Endodermal cell (in vitro differentiated cells): ENCODE measurements around the gene ACD. TPM values are rescaled to one million over a fixed set of nuclear protein-coding genes. Genes with fewer than 3 reads are reported as not detected.

Source experiments
- DNase-seq: peaks from one replicate; pipeline ENCODE4 v3.0.0-alpha.2; 2017
- H3K27ac ChIP-seq: 2 replicates; pipeline ENCODE4 v1.5.1; 2013; ENCODE audit warnings: mild to moderate bottlenecking, low read depth, low read length, moderate library complexity
- H3K27me3 ChIP-seq: 2 replicates; pipeline ENCODE4 v1.6.1; 2013; ENCODE audit warnings: mild to moderate bottlenecking, low read length, moderate library complexity; ENCODE audit not compliant: insufficient read depth, control insufficient read depth, poor library complexity, severe bottlenecking
- H3K36me3 ChIP-seq: 2 replicates; pipeline ENCODE4 v1.7.0; 2013; ENCODE audit warnings: mild to moderate bottlenecking, low read length, moderate library complexity; ENCODE audit not compliant: control insufficient read depth, insufficient read depth
- H3K4me1 ChIP-seq: one replicate; pipeline ENCODE4 v1.7.0; 2013; ENCODE audit warnings: low read length; ENCODE audit not compliant: control insufficient read depth, insufficient read depth
- H3K4me3 ChIP-seq: 2 replicates; pipeline ENCODE4 v1.5.1; 2013; ENCODE audit warnings: mild to moderate bottlenecking, low read length, moderate library complexity
- H3K9ac ChIP-seq: 2 replicates; pipeline ENCODE4 v1.6.1; 2013; ENCODE audit warnings: mild to moderate bottlenecking, low read length, moderate library complexity; ENCODE audit not compliant: poor library complexity, severe bottlenecking; ENCODE audit errors: extremely low read depth
- H3K9me3 ChIP-seq: 2 replicates; pipeline ENCODE4 v1.6.1; 2013; ENCODE audit warnings: mild to moderate bottlenecking, low read length, moderate library complexity; ENCODE audit not compliant: control insufficient read depth
- H3K27ac Mint-ChIP-seq: 2 replicates; pipeline ENCODE4 v1.8.0; 2020; ENCODE audit warnings: mixed read lengths
- H3K27me3 Mint-ChIP-seq: 2 replicates; pipeline ENCODE4 v1.8.0; 2021; ENCODE audit warnings: mild to moderate bottlenecking, mixed read lengths; ENCODE audit not compliant: insufficient read depth
- H3K36me3 Mint-ChIP-seq: 2 replicates; pipeline ENCODE4 v1.8.0; 2020; ENCODE audit warnings: low read depth, mixed read lengths
- H3K4me1 Mint-ChIP-seq: 2 replicates; pipeline ENCODE4 v1.8.0; 2020; ENCODE audit warnings: mixed read lengths
- H3K4me3 Mint-ChIP-seq: 2 replicates; pipeline ENCODE4 v1.8.0; 2020; ENCODE audit warnings: mild to moderate bottlenecking, moderate library complexity, mixed read lengths
- H3K9me3 Mint-ChIP-seq: 2 replicates; pipeline ENCODE4 v1.8.0; 2020; ENCODE audit warnings: mild to moderate bottlenecking, mixed read lengths
- WGBS, 2 experiments: methylation state at CpG; one replicate each; pipeline versions ENCODE4 v1.1.5 to v1.1.7; 2013; ENCODE audit warnings: missing lambda C conversion rate in 2 of 2, mixed read lengths in 1 of 2; ENCODE audit not compliant: insufficient coverage in 1 of 2, insufficient read length in 1 of 2; 5-methylcytosine and 5-hydroxymethylcytosine counted together
- total RNA-seq, 2 donors: library from RNA; stranded (reverse); fragmentation: NEBNext Ultra II Directional in 1 of 2; extraction: Animal tissue kit (Norgen Biotek cat#: 25700) in 1 of 2; gene quantifications; 2 replicates in 1 of 2; 3 replicates in 1 of 2; pipeline ENCODE4 v1.2.1, GENCODE V29; 2021
- TF ChIP-seq, protein P1 (sequence below): fragments of 200-600 bp; sonication (generic); conservative IDR thresholded peaks from 2 replicates; pipeline ENCODE4 v1.5.0; 2021; ENCODE audit warnings: antibody characterized with exemption, mild to moderate bottlenecking

Gene ACD
- total RNA-seq, 2 donors from 2014 or later: 39.3 to 41.5 TPM

DNA sequence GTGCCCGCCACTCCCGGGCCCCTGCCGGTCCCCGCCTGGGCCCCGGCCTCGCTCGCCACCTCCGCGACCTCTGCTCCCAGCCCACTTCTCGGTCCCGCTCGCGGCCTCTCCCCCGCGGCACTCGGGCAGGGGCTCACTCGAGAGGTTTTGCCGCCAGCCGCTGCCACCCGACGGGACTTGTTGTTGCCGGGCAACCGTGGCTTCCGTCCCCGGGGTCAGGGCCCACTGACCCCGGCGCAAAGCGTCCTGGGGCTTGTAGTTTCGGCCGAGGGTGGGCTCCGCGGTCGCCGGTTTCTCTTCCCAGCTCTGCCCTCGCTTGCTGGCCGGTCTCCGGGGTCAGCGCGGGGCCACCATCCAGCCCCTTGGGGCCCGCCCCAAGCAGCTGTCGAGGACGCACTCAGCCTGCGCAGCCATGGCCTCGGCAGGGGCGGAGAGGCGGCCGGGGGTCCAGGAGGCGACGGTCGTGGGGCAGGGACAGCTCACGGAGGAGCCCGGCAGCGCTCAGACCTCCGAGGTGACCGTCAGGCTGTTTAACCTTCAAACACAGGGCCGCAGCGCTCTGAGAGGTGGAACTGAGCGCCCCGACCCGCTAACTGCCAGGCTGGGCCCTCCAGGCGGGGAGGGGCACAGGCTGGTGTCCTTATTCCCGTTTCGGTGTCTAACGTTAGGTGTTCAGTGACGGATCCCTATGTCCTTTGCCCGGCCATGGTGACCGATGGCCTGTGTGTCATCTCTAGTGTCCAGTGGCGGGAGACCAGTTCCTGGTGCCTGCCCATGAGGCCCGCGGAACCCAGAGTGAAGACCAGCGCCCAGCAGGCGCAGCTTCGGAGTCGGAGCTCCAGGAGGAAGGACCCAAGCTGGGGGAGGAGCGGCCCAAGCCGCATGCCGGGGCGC, 6.7 kb upstream of the ACD start, which contains the start of the genes C16orf86 and ENKD1:
Gene C16orf86 (plus strand): TSS at position 256 of the 894 bp plus-strand sequence. CDS start 157 bp downstream, at position 413.
Gene ENKD1 (minus strand): TSS at position 192 of the 894 bp plus-strand sequence. CDS start 308 bp downstream, outside the sequence.
- H3K27ac ChIP-seq: peak within 1 kb of the TSS; percentile 53
- H3K36me3 ChIP-seq: peaks cover 11% of the 10 kb centered on the region
- peaks cover 3% of the 10 kb centered on the region for H3K27me3 Mint-ChIP-seq
- peak within 1 kb of the TSS; percentile 71 for H3K4me3 Mint-ChIP-seq
- DNase-seq: peak; percentile 94
- WGBS, 2 experiments: 20 to 37% methylated on average over 41 to 78 of the region's 78 CpGs
- H3K4me1 ChIP-seq: no peaks in the 10 kb centered on the region
- TF ChIP-seq, protein P1, sequence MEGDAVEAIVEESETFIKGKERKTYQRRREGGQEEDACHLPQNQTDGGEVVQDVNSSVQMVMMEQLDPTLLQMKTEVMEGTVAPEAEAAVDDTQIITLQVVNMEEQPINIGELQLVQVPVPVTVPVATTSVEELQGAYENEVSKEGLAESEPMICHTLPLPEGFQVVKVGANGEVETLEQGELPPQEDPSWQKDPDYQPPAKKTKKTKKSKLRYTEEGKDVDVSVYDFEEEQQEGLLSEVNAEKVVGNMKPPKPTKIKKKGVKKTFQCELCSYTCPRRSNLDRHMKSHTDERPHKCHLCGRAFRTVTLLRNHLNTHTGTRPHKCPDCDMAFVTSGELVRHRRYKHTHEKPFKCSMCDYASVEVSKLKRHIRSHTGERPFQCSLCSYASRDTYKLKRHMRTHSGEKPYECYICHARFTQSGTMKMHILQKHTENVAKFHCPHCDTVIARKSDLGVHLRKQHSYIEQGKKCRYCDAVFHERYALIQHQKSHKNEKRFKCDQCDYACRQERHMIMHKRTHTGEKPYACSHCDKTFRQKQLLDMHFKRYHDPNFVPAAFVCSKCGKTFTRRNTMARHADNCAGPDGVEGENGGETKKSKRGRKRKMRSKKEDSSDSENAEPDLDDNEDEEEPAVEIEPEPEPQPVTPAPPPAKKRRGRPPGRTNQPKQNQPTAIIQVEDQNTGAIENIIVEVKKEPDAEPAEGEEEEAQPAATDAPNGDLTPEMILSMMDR: no peak
- peaks cover 2% of the 10 kb centered on the region for H3K4me1 Mint-ChIP-seq
- no peaks in the 10 kb centered on the region for H3K9me3 Mint-ChIP-seq
- H3K9me3 ChIP-seq: no peaks in the 10 kb centered on the region
- no peak within 1 kb of the TSS for H3K27ac Mint-ChIP-seq
- H3K27me3 ChIP-seq: no peaks in the 10 kb centered on the region
- H3K36me3 Mint-ChIP-seq: peaks cover 13% of the 10 kb centered on the region
- H3K9ac ChIP-seq: peak within 1 kb of the TSS; percentile 34
- peak within 1 kb of the TSS; percentile 76 for H3K4me3 ChIP-seq

DNA sequence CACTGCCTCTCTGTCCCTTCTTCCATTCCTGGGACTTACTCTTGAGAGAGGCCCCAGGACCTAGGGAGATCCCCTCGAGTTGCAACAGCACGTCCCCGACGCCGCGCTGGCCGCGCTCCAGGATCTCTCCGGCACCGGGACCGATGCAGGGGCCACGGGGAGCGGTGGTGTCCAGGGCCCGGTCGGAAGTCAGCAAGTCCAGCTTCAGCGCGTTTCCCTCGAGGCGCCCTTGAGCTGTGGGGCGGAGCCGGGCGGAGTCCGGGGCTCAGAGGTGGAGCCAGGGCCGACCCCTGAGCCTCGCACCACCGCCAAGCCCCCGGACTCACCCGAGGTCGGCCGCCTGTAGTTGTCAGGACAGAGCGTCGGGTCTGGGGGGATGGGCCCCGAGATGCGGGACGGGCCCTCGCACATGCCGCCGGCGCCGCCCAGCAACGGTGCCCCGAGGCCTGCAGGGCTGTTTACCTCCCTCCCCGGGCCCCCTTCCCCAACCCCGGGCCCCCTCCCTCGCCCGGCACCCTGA, 6.0 kb upstream of the ACD start:
- Mint-ChIP-seq H3K27ac (no peak overlapping the region), H3K4me1 (peaks cover 6% of the 10 kb centered on the region), H3K27me3 (peaks cover 5% of the 10 kb centered on the region), H3K36me3 (peaks cover 13% of the 10 kb centered on the region), H3K9me3 (no peaks in the 10 kb centered on the region), H3K4me3 (peak overlapping the region; percentile 71)
- Histone ChIP-seq H3K4me3 (peak overlapping the region; percentile 76), H3K9ac (peak overlapping the region; percentile 34), H3K9me3 (no peaks in the 10 kb centered on the region), H3K4me1 (peaks cover 4% of the 10 kb centered on the region), H3K36me3 (peaks cover 11% of the 10 kb centered on the region), H3K27ac (peak overlapping the region; percentile 53), H3K27me3 (no peaks in the 10 kb centered on the region)
- peak; percentile 80 for DNase-seq
- 3 to 23% methylated on average over 6 to 46 of the region's 46 CpGs for WGBS, 2 experiments
- TF ChIP-seq, protein P1: no peak

DNA sequence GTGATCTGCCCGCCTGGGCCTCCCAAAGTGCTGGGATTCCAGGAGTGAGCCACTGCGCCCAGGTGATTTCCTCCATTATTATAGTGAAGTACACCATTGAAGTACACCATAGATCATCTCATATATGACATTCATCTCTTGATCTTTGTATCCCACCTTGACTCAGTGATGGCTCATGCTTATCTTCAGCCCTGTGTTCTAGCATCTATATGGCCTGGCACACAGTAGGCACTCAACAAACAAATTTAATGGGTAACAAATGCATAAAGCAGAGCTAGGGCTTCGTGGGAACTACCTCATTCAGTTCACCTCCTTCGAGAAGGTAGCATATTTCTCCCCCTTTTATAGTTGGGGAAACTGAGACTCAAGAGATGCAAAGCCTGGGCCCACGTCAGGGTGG, 5.5 kb upstream of the ACD start:
- Mint-ChIP-seq H3K4me3 (peak overlapping the region; percentile 71), H3K9me3 (no peaks in the 10 kb centered on the region), H3K36me3 (peaks cover 13% of the 10 kb centered on the region), H3K27ac (no peak overlapping the region), H3K27me3 (peaks cover 5% of the 10 kb centered on the region), H3K4me1 (peaks cover 7% of the 10 kb centered on the region)
- H3K27me3 ChIP-seq: no peaks in the 10 kb centered on the region
- no peak overlapping the region for H3K9ac ChIP-seq
- H3K4me3 ChIP-seq: peak overlapping the region; percentile 76
- DNase-seq: no peak
- H3K27ac ChIP-seq: no peak overlapping the region
- peaks cover 4% of the 10 kb centered on the region for H3K4me1 ChIP-seq
- peaks cover 11% of the 10 kb centered on the region for H3K36me3 ChIP-seq
- no peaks in the 10 kb centered on the region for H3K9me3 ChIP-seq
- TF ChIP-seq, protein P1: no peak
- 80 to 85% methylated on average over 4 to 5 of the region's 5 CpGs for WGBS, 2 experiments
